Measurements from ENCODE around the gene RABGAP1L. TPM values are rescaled to one million over a fixed set of nuclear protein-coding genes. Genes with fewer than 3 reads are reported as not detected.

Gene RABGAP1L
- total RNA-seq, 2 donors from 2014 or later: 148 to 174 TPM

GRCh38 chr1:174206148-174206836 is 47.0 kb downstream of the RABGAP1L start:
- Histone ChIP-seq H3K36me3 (no peaks in the 10 kb centered on the region), H3K4me1 (peaks cover 0 to 22% of the 10 kb centered on the region in 2 donors), H3K27ac (peak overlapping the region; percentile 63 to 73), H3K4me3 (no peak overlapping the region), H3K27me3 (no peaks in the 10 kb centered on the region), H3K9me3 (no peaks in the 10 kb centered on the region)
- no peak for DNase-seq (ENCODE audit: low spot score)
- no peak for TF ChIP-seq CTCF (IDR thresholded peaks at IDR 0.05)

DNA sequence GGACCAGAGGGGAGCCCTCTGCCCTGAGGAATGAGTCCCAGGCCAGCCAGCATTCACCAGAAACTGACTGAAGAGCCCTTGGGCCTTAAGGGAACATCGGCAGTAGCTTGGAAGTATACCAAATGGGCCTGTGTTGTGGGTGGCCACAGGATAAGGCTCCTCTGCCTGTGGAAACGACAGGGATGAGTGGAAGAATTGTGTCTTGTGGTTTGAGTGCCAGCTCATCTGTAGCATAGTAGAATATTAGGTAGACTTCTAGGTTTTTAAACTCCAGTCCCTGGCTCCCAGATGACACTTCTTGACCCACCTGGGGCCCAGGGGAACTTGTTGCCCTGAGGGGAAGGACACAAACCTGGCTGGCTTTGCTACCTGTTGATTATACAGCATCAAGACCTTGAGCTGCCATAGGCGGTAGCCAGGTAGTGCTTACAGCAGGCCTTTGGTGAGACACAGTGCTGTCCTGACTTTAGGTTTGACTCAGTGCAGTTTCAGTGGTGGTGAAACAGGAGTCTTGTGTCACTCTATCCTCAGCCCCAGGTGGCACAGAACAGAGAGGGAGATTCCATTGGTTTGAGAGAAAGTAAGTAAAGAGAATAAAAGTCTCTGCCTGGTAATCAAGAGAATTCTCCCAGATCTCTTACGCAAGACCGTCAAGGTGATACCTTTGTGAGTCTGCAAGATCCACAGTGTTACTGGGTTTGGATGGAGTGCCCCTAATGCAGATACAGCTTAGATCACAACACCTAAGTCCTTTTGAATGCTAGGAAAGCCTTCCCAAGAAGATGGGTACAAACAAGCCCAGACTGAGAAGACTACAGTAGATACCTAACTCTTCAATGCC is 50.2 kb downstream of the RABGAP1L start:
- TF ChIP-seq CTCF (IDR thresholded peaks at IDR 0.05): no peak
- no peaks in the 10 kb centered on the region for H3K36me3 ChIP-seq
- H3K27me3 ChIP-seq: no peaks in the 10 kb centered on the region
- peak overlapping the region; percentile 8 to 23 for H3K27ac ChIP-seq
- H3K9me3 ChIP-seq: no peaks in the 10 kb centered on the region
- DNase-seq (ENCODE audit: low spot score): no peak
- H3K4me3 ChIP-seq: no peak overlapping the region
- peaks cover 0 to 22% of the 10 kb centered on the region in 2 donors for H3K4me1 ChIP-seq

DNA sequence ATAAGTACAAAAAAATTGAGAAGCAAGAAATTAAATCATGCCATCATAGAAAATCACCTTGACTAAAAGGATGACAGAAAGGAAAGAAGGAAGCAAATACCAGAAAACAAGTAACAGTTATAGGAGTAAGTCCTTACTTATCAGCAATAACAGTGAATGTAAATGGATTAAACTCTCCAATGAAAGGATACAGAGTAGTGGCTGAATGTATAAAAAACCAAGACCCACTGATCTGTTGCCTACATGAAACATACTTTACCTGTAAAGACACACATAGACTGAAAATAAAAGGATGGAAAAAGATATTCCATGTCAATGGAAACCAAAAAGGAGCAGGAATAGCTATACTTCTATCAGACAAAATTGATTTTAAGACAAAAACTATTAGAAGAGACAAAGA is 52.2 kb downstream of the RABGAP1L start:
- Histone ChIP-seq H3K4me1 (peaks cover 0 to 10% of the 10 kb centered on the region in 2 donors), H3K9me3 (no peaks in the 10 kb centered on the region), H3K27me3 (no peaks in the 10 kb centered on the region), H3K36me3 (no peaks in the 10 kb centered on the region), H3K4me3 (no peak overlapping the region), H3K27ac (no peak overlapping the region)
- DNase-seq (ENCODE audit: low spot score): no peak
- TF ChIP-seq CTCF (IDR thresholded peaks at IDR 0.05): no peak

- Histone ChIP-seq H3K36me3 (no peaks in the 10 kb centered on the region), H3K4me1 (peaks cover 0 to 10% of the 10 kb centered on the region in 2 donors), H3K4me3 (no peak overlapping the region), H3K27ac (no peak overlapping the region), H3K27me3 (no peaks in the 10 kb centered on the region), H3K9me3 (no peaks in the 10 kb centered on the region)
- no peak for TF ChIP-seq CTCF (IDR thresholded peaks at IDR 0.05)
- no peak for DNase-seq (ENCODE audit: low spot score)
Measured at GRCh38 chr1:174215766-174216165, 56.4 kb downstream of the RABGAP1L start.

GRCh38 chr1:174217248-174217647 is 57.9 kb downstream of the RABGAP1L start:
- H3K4me3 ChIP-seq: no peak overlapping the region
- no peak for DNase-seq (ENCODE audit: low spot score)
- peaks cover 6% of the 10 kb centered on the region for H3K36me3 ChIP-seq
- peaks cover 0 to 10% of the 10 kb centered on the region in 2 donors for H3K4me1 ChIP-seq
- H3K27ac ChIP-seq: peak overlapping the region; percentile 25 to 62
- no peak for TF ChIP-seq CTCF (IDR thresholded peaks at IDR 0.05)
- H3K27me3 ChIP-seq: no peaks in the 10 kb centered on the region
- peaks cover 0 to 3% of the 10 kb centered on the region in 2 donors for H3K9me3 ChIP-seq
